ENCODE data around the gene ANKRD23. TPM values are rescaled to one million over a fixed set of nuclear protein-coding genes. Genes with fewer than 3 reads are reported as not detected.

ANKRD23 gene
- total and polyA plus RNA-seq, 2 experiments from 2014 or later, result 3.3 to 11.0 TPM

GRCh38 chr2:96852667-96853066 lies 8.8 kb upstream of the ANKRD23 start:
- no peaks in the 10 kb centered on the region for H3K9me3 ChIP-seq (ENCODE audit: low read depth)
- H3K27ac ChIP-seq, result no peak overlapping the region
- TF ChIP-seq CTCF (IDR thresholded peaks at IDR 0.05; ENCODE audit: low read depth, low read length), result no peak
- H3K36me3 ChIP-seq, result peaks cover 17% of the 10 kb centered on the region
- DNase-seq (ENCODE audit: low read depth in 1 of 2, low spot score in 1 of 2), result no peak
- peaks cover 3% of the 10 kb centered on the region for H3K4me1 ChIP-seq (ENCODE audit: low read depth)
- no peak overlapping the region for H3K4me3 ChIP-seq
- no peaks in the 10 kb centered on the region for H3K27me3 ChIP-seq

- Histone ChIP-seq H3K4me1 (ENCODE audit: low read depth) (peaks cover 3% of the 10 kb centered on the region), H3K27ac (peak overlapping the region; percentile 74), H3K36me3 (peaks cover 17% of the 10 kb centered on the region), H3K4me3 (no peak overlapping the region), H3K27me3 (no peaks in the 10 kb centered on the region), H3K9me3 (ENCODE audit: low read depth) (no peaks in the 10 kb centered on the region)
- DNase-seq (ENCODE audit: low read depth in 1 of 2, low spot score in 1 of 2), result peak in 1 of 2 donors; percentile 48
- TF ChIP-seq CTCF (IDR thresholded peaks at IDR 0.05; ENCODE audit: low read depth, low read length), result no peak
Observed at GRCh38 chr2:96848264-96848663, 4.4 kb upstream of the ANKRD23 start.

GRCh38 chr2:96847586-96847985 lies 3.8 kb upstream of the ANKRD23 start:
- Histone ChIP-seq H3K9me3 (ENCODE audit: low read depth) (no peaks in the 10 kb centered on the region), H3K4me1 (ENCODE audit: low read depth) (peaks cover 7% of the 10 kb centered on the region), H3K27me3 (no peaks in the 10 kb centered on the region), H3K4me3 (no peak overlapping the region), H3K27ac (peak overlapping the region; percentile 74), H3K36me3 (peaks cover 13% of the 10 kb centered on the region)
- no peak for TF ChIP-seq CTCF (IDR thresholded peaks at IDR 0.05; ENCODE audit: low read depth, low read length)
- no peak for DNase-seq (ENCODE audit: low read depth in 1 of 2, low spot score in 1 of 2)

GRCh38 chr2:96846825-96847224 lies 3.0 kb upstream of the ANKRD23 start:
- Histone ChIP-seq H3K27me3 (no peaks in the 10 kb centered on the region), H3K4me3 (no peak overlapping the region), H3K4me1 (ENCODE audit: low read depth) (peaks cover 7% of the 10 kb centered on the region), H3K36me3 (peaks cover 12% of the 10 kb centered on the region), H3K27ac (no peak overlapping the region), H3K9me3 (ENCODE audit: low read depth) (no peaks in the 10 kb centered on the region)
- no peak for TF ChIP-seq CTCF (IDR thresholded peaks at IDR 0.05; ENCODE audit: low read depth, low read length)
- DNase-seq (ENCODE audit: low read depth in 1 of 2, low spot score in 1 of 2), result no peak

- Histone ChIP-seq H3K9me3 (ENCODE audit: low read depth) (no peaks in the 10 kb centered on the region), H3K27ac (no peak overlapping the region), H3K36me3 (no peaks in the 10 kb centered on the region), H3K4me3 (no peak overlapping the region), H3K27me3 (no peaks in the 10 kb centered on the region), H3K4me1 (ENCODE audit: low read depth) (peaks cover 7% of the 10 kb centered on the region)
- no peak for DNase-seq (ENCODE audit: low read depth in 1 of 2, low spot score in 1 of 2)
- no peak for TF ChIP-seq CTCF (IDR thresholded peaks at IDR 0.05; ENCODE audit: low read depth, low read length)
Observed at GRCh38 chr2:96844405-96844808, 586 bp upstream of the ANKRD23 start.

GRCh38 chr2:96842600-96842999 lies 1.2 kb downstream of the ANKRD23 start:
- H3K27ac ChIP-seq, result peak overlapping the region; percentile 10
- no peaks in the 10 kb centered on the region for H3K27me3 ChIP-seq
- no peak overlapping the region for H3K4me3 ChIP-seq
- TF ChIP-seq CTCF (IDR thresholded peaks at IDR 0.05; ENCODE audit: low read depth, low read length), result no peak
- H3K4me1 ChIP-seq (ENCODE audit: low read depth), result peaks cover 4% of the 10 kb centered on the region
- H3K36me3 ChIP-seq, result no peaks in the 10 kb centered on the region
- no peaks in the 10 kb centered on the region for H3K9me3 ChIP-seq (ENCODE audit: low read depth)
- no peak for DNase-seq (ENCODE audit: low read depth in 1 of 2, low spot score in 1 of 2)
